NT2/D1 (cell line): ENCODE data around the gene NAXD.
"Not testable (repeated sequence)": the region's sequence is repeated elsewhere in the genome, so short reads cannot be mapped to it uniquely, and the experiment has no call there.

Source experiments
- DNase-seq: peaks from one replicate; pipeline ENCODE4 v3.0.0-alpha.2; 2011; ENCODE audit warnings: low read depth, low spot score
- H3K27me3 ChIP-seq: 2 replicates; pipeline ENCODE4 v1.6.0; 2011; ENCODE audit warnings: mild to moderate bottlenecking; ENCODE audit not compliant: insufficient read length, insufficient read depth
- H3K36me3 ChIP-seq: 2 replicates; pipeline ENCODE4 v1.6.1; 2011; ENCODE audit warnings: mild to moderate bottlenecking, low read length, mixed read lengths; ENCODE audit not compliant: insufficient read depth, insufficient read length
- H3K4me1 ChIP-seq: 2 replicates; pipeline ENCODE4 v1.5.1; 2011; ENCODE audit not compliant: insufficient read depth, insufficient read length
- H3K4me3 ChIP-seq: 2 replicates; pipeline ENCODE4 v1.5.1; 2011; ENCODE audit warnings: low read depth; ENCODE audit not compliant: insufficient read length
- H3K9ac ChIP-seq: 2 replicates; pipeline ENCODE4 v1.6.0; 2011; ENCODE audit warnings: low read depth; ENCODE audit not compliant: insufficient read length
- H3K9me3 ChIP-seq: 2 replicates; pipeline ENCODE4 v1.5.1; 2011; ENCODE audit warnings: mild to moderate bottlenecking, low read length; ENCODE audit not compliant: insufficient read depth
- SUZ12 ChIP-seq: IDR thresholded peaks from 2 replicates; pipeline ENCODE4 v1.6.1; 2011; ENCODE audit not compliant: insufficient read length, insufficient read depth; ENCODE audit errors: extremely low read depth
- YY1 ChIP-seq: IDR thresholded peaks from 2 replicates; pipeline ENCODE4 v1.6.1; 2011; ENCODE audit not compliant: insufficient read length, insufficient read depth
- ZNF274 ChIP-seq: IDR thresholded peaks from 2 replicates; pipeline ENCODE4 v1.6.1; 2011; ENCODE audit warnings: mild to moderate bottlenecking, low read depth, low read length

NAXD gene

DNA sequence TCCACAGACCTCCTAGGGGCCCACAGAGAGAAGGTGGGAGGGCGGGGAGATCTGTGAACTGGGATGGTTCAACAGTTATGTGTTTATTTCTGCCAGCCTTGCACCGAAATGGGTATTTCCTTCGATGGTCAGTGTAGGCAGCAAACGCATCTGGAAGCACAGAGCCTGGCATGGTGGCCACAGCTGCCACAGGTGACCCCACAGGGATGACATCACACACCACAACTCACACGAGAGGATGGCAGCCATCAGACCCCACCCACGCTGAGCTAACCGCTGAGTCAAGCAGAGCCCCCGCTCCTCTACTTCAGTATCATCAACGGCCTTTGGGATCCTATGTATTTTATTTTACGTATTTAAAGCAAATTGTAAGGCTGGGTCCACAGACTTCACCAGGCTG, 37.4 kb downstream of the NAXD start:
- 0 out of 2 replicates have a peak, but pooled peaks cover 2% of the 10 kb centered on the region for H3K9me3 ChIP-seq
- no peak overlapping the region for H3K9ac ChIP-seq
- H3K36me3 ChIP-seq: peaks cover 27% of the 10 kb centered on the region
- no peaks in the 10 kb centered on the region for H3K27me3 ChIP-seq
- H3K4me1 ChIP-seq: no peaks in the 10 kb centered on the region
- no peak overlapping the region for H3K4me3 ChIP-seq
- TF ChIP-seq SUZ12 (no peak), ZNF274 (no peak), YY1 (no peak)
- DNase-seq: no peak

DNA sequence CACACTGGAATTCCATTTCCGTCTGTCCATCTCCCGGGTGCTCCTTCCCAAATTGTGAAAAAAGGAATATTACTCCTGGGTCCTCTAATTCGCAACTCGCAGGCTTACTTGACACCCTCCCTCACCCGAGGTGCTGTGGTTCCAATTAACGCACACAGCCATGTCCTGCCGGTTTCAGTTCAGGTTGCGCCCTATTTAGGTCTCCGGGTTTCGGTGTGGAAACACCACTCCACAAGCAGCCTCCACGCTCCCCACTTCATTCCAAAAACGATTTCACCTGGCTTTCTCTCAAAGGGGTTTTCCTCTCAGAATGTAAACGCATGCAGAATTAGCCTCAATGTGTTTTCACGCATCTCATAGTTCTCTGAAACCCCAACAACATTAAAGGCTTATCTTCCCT, 37.9 kb downstream of the NAXD start:
- H3K4me1 ChIP-seq: no peaks in the 10 kb centered on the region
- 0 out of 2 replicates have a peak, but pooled peaks cover 5% of the 10 kb centered on the region for H3K9me3 ChIP-seq
- DNase-seq: no peak
- no peak overlapping the region for H3K9ac ChIP-seq
- TF ChIP-seq ZNF274 (no peak), YY1 (no peak), SUZ12 (no peak)
- H3K4me3 ChIP-seq: no peak overlapping the region
- H3K36me3 ChIP-seq: peaks cover 27% of the 10 kb centered on the region
- no peaks in the 10 kb centered on the region for H3K27me3 ChIP-seq

DNA sequence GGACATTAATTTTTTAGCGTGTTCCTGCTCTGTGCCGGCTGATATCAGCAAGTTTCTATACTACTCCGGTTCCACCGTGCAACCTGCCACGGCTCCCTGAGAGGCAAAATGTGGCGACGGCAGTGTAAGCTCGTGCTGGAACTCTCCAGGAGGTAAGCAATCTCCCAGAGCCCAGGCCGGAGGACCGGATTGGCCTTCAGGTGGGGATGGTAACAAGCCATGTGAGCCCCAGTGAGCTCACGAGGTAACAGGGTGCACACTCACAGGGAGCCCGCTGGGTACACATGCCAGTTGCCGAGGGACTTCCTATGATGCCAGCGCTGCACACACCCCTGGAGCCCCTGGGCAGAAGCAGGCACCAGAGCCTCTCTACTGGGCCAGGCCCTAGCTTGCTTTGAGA, 38.5 kb downstream of the NAXD start:
- no peaks in the 10 kb centered on the region for H3K4me1 ChIP-seq
- no peak for TF ChIP-seq ZNF274
- no peak for TF ChIP-seq SUZ12
- no peak for TF ChIP-seq YY1
- no peak for DNase-seq
- no peaks in the 10 kb centered on the region for H3K27me3 ChIP-seq
- 0 out of 2 replicates have a peak, but pooled peaks cover 5% of the 10 kb centered on the region for H3K9me3 ChIP-seq
- no peak overlapping the region for H3K4me3 ChIP-seq
- H3K36me3 ChIP-seq: peaks cover 27% of the 10 kb centered on the region
- H3K9ac ChIP-seq: no peak overlapping the region

DNA sequence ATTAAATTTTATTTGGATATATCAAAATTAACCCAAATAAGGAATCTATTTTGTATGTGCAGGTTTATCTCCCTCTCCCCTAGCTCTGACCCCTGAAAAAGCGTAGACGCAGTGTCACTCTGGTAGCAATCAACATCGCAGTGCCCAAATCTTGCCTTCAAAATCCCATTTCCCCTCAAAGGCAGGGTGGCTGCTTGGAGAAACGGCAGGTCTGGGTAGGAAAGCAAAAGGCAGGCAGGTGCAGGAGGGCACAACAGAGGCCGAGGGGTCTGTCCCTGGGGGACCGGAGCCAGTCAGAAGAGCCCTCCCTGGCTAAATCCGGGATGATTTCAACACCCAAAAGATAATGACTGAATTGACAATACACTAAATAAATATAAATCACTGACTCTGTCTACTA, 41.9 kb downstream of the NAXD start:
- Histone ChIP-seq H3K9ac (no peak overlapping the region), H3K4me1 (no peaks in the 10 kb centered on the region), H3K9me3 (peaks cover 17% of the 10 kb centered on the region; the same call in 1 of the 2 replicates), H3K36me3 (peaks cover 18% of the 10 kb centered on the region), H3K4me3 (no peak overlapping the region), H3K27me3 (no peaks in the 10 kb centered on the region)
- no peak for DNase-seq
- TF ChIP-seq ZNF274 (no peak), YY1 (no peak), SUZ12 (no peak)

DNA sequence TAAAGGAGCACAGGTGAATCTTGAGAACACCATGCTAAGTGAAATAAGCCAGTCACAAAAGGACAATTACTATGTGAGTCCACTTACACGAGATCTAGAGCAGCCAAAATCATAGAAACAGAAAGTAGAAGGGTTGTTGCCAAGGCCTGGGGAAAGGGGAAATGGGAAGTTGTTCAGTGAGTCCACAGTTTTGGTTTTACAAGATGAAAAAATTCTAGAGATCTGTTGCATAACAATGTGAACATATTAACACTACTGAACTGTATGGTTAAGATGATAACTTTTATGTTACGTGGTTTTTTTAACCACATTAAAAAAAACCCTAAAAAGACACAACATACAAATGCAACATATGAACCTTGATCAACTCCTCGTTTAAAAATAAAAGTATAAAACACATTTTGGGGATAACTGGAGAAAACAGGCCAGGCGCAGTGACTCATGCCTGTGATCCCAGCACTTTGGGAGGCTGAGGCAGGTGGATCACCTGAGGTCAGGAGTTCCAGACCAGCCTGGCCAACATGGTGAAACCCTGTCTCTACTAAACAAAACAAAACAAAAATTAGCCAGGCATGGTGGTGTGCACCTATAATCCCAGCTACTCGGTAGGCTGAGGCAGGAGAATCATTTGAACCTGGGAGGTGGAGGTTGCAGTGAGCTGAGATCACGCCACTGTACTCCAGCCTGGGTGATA, 43.0 kb downstream of the NAXD start:
- not testable (repeated sequence) for H3K9ac ChIP-seq, DNase-seq, H3K4me1 ChIP-seq, H3K4me3 ChIP-seq, H3K27me3 ChIP-seq
- Histone ChIP-seq H3K9me3 (peaks cover 17% of the 10 kb centered on the region; the same call in 1 of the 2 replicates), H3K36me3 (peaks cover 27% of the 10 kb centered on the region)

DNA sequence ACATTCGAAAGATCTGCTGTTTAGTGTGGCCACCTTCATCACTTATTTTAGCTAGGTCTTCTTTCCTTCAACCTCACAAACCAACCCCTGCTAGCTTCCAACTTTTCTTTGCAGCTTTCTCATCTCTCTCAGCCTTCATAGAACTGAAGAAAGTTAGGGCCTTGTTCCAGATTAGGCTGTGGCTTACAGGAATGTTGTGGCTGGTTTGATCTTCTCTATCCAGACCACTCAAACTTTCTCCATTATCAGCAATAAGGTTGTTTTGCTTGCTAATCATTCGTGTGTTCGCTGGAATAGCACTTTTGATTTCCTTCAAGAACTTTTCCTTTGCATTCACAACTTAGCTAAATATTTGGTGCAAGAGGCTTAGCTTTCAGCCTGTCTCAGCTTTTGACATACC, 45.9 kb downstream of the NAXD start:
- TF ChIP-seq ZNF274 (no peak), SUZ12 (no peak), YY1 (no peak)
- Histone ChIP-seq H3K36me3 (peaks cover 52% of the 10 kb centered on the region), H3K4me3 (no peak overlapping the region), H3K4me1 (no peaks in the 10 kb centered on the region), H3K9ac (no peak overlapping the region), H3K27me3 (no peaks in the 10 kb centered on the region), H3K9me3 (peaks cover 17% of the 10 kb centered on the region; the same call in 1 of the 2 replicates)
- no peak for DNase-seq

DNA sequence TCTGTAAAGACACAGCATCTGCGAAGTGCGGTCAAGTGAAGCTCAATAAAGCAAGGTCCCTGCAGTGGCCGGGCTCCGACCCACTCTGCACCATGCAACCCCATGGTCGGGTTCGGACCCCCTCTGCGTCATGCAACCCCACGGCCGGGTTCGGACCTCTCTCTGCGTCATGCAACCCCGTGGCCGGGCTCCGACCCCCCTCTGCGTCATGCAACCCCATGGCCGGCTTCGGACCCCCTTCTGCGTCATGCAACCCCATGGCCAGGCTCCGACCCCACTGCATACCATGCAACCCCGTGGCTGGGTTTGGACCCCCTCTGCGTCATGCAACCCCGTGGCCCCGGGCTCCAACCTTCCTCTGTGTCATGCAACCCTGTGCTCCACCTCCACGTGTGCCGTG, 46.7 kb downstream of the NAXD start:
- Histone ChIP-seq H3K4me1 (no peaks in the 10 kb centered on the region), H3K9ac (no peak overlapping the region), H3K4me3 (no peak overlapping the region), H3K36me3 (peaks cover 58% of the 10 kb centered on the region), H3K9me3 (peaks cover 17% of the 10 kb centered on the region; the same call in 1 of the 2 replicates), H3K27me3 (no peaks in the 10 kb centered on the region)
- no peak for DNase-seq
- TF ChIP-seq SUZ12: no peak
- no peak for TF ChIP-seq ZNF274
